Uterus (tissue), 2 donors: ENCODE measurements around the gene FDXR.

Source experiments
- POLR2A ChIP-seq, 2 donors: fragments of 450-650 bp; IDR thresholded peaks; one replicate each; pipeline ENCODE4 v1.6.1; 2016; ENCODE audit warnings: antibody characterized with exemption in 2 of 2, mild to moderate bottlenecking in 1 of 2, moderate library complexity in 1 of 2
- TF ChIP-seq, protein P1 (sequence below), 4 experiments: fragments of 200-600 bp in 2 of 4; fragments of 450-650 bp in 2 of 4; sonication (generic) in 2 of 4; IDR thresholded peaks; one replicate each; pipeline ENCODE4 v1.5.1; 2016 to 2019; ENCODE audit warnings: antibody characterized with exemption in 4 of 4, mild to moderate bottlenecking in 2 of 4, moderate library complexity in 1 of 4

DNA sequence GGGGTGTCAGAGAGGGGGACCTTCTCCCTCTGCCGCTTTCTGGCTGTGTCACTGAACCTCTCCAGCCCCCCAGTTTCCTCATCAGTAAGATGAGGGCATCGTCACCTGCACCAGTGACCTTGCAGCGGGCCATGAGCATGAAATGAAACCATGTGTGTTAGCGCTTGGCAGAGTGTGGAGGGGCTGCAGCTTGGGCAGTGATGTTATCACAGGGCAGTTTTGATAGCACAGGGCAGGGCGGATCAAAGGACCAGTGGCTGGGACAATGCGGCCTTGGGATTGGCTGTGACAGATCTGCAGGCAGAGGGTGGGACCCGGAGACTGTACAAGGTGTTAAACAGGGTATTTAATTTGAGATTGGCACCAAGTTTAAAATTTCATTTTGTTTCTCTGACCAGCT, 57.7 kb downstream of the FDXR start:
- TF ChIP-seq, protein P1, sequence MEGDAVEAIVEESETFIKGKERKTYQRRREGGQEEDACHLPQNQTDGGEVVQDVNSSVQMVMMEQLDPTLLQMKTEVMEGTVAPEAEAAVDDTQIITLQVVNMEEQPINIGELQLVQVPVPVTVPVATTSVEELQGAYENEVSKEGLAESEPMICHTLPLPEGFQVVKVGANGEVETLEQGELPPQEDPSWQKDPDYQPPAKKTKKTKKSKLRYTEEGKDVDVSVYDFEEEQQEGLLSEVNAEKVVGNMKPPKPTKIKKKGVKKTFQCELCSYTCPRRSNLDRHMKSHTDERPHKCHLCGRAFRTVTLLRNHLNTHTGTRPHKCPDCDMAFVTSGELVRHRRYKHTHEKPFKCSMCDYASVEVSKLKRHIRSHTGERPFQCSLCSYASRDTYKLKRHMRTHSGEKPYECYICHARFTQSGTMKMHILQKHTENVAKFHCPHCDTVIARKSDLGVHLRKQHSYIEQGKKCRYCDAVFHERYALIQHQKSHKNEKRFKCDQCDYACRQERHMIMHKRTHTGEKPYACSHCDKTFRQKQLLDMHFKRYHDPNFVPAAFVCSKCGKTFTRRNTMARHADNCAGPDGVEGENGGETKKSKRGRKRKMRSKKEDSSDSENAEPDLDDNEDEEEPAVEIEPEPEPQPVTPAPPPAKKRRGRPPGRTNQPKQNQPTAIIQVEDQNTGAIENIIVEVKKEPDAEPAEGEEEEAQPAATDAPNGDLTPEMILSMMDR (IDR thresholded peaks at IDR 0.05) = no peak
- TF ChIP-seq POLR2A (IDR thresholded peaks at IDR 0.05) = no peak
